Mesangial cell (primary cell): ENCODE results near the gene GAS2L1. TPM values are rescaled to one million over a fixed set of nuclear protein-coding genes. Genes with fewer than 3 reads are reported as not detected.

Experiments used
- total RNA-seq: library from RNA; depleted of rRNA; stranded (reverse); fragments of >200 nt; gene quantifications from 2 replicates; pipeline ENCODE4 v1.2.3, GENCODE V29; 2015

The GAS2L1 gene
- 27.4 and 43.7 TPM in 2 replicates for total RNA-seq

DNA sequence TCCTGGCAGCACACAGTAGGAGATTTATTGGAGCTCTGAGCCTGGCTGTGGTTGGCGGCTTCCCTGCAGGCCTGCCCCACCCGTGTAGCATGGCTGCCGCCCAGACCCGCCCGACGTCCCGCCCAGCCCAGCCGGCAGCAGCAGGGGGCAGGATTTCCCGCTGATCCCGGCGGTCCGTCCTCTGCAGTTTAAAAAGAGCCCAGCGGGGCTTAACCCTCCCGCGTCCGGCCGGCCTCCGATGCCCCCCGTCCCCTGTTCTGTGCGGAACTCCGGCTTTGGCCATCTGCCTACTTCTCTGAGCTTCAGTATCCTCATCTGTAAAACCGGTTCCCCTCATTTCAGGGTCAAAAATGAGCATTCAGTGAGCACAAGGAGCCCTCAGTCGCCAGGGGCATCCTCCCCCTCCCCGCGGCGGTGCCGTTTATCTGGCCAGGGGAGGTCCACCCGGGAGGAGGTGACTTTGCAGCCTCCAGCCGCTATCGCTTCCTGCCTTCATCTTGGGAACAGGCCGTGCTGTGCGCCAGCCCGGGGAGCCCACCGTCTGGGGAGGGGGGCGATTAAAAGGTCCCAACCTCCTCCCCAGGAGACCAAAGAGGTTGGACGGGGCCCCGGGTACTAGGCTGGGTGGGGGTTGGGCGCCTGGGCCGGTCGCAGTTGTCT is at the start of gene GAS2L1:
Gene GAS2L1 (plus strand): TSS at position 476 of the 660 bp plus-strand sequence. CDS start 1,456 bp downstream, outside the sequence.

DNA sequence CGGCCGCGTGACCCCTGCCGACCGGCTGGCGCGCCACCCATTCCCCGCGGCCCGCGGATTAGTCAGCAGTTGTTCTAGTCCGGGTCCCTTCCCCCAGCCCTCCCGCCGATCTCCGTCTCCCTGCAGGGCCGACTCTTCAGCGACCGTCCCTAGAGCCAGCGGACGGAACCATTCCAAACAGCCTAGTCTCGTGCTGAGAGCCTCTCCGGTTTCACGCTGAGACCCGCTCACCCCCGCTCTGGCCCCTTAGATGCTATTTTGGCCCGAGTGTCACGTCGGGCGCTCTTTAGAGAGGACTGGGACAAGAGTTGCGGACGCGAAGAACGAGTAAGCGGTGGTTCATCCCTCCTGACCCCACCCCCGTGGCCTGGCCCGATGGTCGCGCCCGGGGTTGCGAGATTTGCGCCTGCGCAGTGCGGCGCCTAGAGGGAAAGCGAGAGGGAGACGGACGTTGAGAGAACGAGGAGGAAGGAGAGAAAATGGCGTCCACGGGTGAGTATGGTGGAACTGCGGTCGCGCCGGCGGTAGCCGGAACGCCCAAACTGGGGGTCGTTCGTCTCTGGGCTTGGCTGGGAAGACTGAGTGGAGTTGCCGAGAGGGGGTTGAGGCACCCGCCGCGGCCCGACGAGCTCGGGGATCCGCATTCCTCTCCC is 38.5 kb upstream of the GAS2L1 start, which contains the start of the genes EWSR1 and RHBDD3:
Gene EWSR1 (plus strand): TSS at position 411 of the 653 bp plus-strand sequence. CDS start 69 bp downstream, at position 480.
Gene RHBDD3 (minus strand): TSS at position 124 of the 653 bp plus-strand sequence. CDS start 2,355 bp downstream, outside the sequence.

DNA sequence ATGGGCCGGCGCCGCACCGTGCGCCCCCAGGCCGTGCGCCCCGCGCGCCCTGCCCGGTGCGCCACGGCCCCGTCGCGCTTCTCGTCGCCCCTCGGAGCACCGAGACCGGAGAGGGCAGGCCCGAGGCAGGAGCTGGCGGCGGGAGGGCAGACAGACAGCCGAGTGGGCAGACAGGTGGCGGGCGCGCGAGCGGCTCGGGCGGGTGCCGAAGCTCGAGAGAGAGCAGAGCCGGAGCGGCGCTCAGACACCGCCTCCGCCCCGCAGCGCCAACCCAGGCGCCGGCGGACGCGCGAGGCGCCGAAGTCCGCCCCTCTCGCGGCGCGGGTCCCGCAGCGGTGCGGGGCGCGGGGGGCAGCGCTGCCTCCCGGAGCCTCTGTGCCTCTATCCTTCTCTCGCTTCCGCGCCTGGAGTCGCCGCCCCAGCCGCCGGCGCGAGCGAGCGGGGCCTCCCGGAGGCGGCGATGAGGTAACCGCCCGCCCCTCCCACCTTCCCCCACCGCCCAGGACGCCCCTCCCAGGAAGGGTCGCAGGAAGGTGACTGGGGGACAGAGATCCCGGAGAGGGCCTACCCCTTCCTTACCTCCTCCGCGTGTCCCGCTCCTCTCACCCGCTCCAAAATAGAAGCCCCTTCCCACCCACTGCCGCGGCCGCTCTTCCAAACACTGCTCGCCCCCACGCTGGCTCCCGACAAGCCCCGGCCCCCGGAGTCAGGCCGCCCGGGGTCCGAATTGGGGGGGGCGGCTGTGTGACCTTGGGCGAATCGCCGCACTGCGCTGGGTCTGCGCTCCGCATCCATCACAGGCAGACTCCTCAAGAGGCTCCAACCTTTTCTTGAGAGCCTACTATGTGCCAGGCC is 9.1 kb downstream of the GAS2L1 start, which contains the start of gene RASL10A:
Gene RASL10A (minus strand): TSS at position 412 of the 855 bp plus-strand sequence. CDS start 451 bp downstream, outside the sequence.

Other genes with a start within 250 kb of the GAS2L1 start
- not detected in 2 replicates for gene C22orf31, start 244.8 kb upstream of the GAS2L1 start, total RNA-seq
- gene KREMEN1, start 233.6 kb upstream of the GAS2L1 start, total RNA-seq, result 5.7 and 8.1 TPM in 2 replicates
- gene EMID1, start 100.8 kb upstream of the GAS2L1 start, total RNA-seq, result 1.3 and 4.2 TPM in 2 replicates
- 19.4 and 36.9 TPM in 2 replicates for gene RHBDD3, start 38.7 kb upstream of the GAS2L1 start, total RNA-seq
- gene EWSR1, start 38.4 kb upstream of the GAS2L1 start, total RNA-seq, result 211 and 240 TPM in 2 replicates
- gene RASL10A, start 9.0 kb downstream of the GAS2L1 start, total RNA-seq, result 0.13 TPM in 1 of 2 replicates, not detected in the other
- gene AP1B1, start 81.9 kb downstream of the GAS2L1 start, total RNA-seq, result 55.3 and 90.3 TPM in 2 replicates
- not detected in 2 replicates for gene RFPL1, start 131.9 kb downstream of the GAS2L1 start, total RNA-seq
- gene NEFH, start 173.6 kb downstream of the GAS2L1 start, total RNA-seq, result 1.0 and 2.0 TPM in 2 replicates
- gene THOC5, start 247.1 kb downstream of the GAS2L1 start, total RNA-seq, result 53.9 and 54.1 TPM in 2 replicates